ENCODE data around the gene TRMT44. TPM values are rescaled to one million over a fixed set of nuclear protein-coding genes. Genes with fewer than 3 reads are reported as not detected.

Gene TRMT44
- total RNA-seq, 1 donor from 2014 or later: 23.9 TPM

DNA sequence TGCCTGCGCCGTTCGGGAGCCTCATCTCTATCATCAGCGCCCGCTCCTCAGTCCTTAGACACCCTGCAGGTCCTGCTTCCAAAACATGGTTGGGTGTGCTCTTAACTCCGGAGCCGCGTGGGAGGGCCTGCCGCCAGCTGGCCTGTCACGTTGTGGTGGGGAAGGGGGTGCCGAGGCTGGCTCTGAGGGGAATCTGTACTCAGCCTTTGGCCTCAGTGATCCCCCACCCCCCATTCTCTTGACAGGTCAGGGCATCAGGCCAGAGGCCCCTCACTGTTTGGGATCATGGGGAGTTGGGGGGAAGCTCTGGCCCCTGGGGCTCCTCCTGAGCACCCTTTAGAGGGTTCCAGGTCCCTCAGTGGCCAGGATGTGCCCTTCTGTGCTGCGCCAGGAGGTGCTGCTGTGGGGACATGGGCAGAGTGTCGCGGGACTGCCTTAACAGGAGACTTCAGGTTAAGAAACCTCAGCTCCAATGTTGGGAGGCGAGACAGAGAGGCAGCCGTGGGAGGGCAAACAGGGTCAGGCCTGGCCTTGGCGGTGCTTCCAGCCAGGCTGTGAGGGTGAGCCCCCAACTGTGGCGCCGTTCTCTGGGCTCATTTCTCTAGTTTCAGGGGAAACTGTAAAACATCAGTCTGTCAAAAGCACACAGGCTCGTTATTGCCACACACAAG, 33.5 kb downstream of the TRMT44 start:
- Histone ChIP-seq H3K4me3 (no peak overlapping the region), H3K9me3 (no peaks in the 10 kb centered on the region), H3K27me3 (ENCODE audit: low read depth) (no peaks in the 10 kb centered on the region), H3K36me3 (peaks cover 44% of the 10 kb centered on the region), H3K27ac (peak overlapping the region; percentile 27), H3K4me1 (peaks cover 21% of the 10 kb centered on the region)
- intact Hi-C loops (cut with DNase I): no loop called here
- no peak for ATAC-seq
- no peak for DNase-seq
- TF ChIP-seq, protein P1, sequence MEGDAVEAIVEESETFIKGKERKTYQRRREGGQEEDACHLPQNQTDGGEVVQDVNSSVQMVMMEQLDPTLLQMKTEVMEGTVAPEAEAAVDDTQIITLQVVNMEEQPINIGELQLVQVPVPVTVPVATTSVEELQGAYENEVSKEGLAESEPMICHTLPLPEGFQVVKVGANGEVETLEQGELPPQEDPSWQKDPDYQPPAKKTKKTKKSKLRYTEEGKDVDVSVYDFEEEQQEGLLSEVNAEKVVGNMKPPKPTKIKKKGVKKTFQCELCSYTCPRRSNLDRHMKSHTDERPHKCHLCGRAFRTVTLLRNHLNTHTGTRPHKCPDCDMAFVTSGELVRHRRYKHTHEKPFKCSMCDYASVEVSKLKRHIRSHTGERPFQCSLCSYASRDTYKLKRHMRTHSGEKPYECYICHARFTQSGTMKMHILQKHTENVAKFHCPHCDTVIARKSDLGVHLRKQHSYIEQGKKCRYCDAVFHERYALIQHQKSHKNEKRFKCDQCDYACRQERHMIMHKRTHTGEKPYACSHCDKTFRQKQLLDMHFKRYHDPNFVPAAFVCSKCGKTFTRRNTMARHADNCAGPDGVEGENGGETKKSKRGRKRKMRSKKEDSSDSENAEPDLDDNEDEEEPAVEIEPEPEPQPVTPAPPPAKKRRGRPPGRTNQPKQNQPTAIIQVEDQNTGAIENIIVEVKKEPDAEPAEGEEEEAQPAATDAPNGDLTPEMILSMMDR (IDR thresholded peaks at IDR 0.05): no peak

DNA sequence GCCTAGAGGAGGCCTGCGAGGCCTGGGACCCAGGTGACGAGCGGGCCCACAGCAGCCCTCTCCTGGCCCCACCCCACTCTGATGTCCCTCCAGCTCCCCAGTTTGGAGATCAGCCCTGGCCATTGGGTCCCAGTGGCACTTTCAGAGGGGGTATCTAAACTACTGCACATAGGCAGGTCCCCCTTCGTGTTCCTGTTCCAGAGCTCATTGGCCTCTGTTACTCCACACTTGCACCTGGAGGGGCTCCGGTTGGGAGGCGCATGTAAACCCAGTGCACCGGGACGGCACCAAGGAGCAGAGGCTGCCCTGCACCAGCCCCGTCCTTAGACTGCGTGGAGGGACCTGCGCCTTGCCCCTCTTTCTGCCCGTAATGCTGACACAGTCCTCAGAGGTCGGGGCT, 34.3 kb downstream of the TRMT44 start:
- TF ChIP-seq, protein P1 (IDR thresholded peaks at IDR 0.05): no peak
- DNase-seq: no peak
- Histone ChIP-seq H3K4me3 (no peak overlapping the region), H3K9me3 (no peaks in the 10 kb centered on the region), H3K36me3 (peaks cover 36% of the 10 kb centered on the region), H3K27me3 (ENCODE audit: low read depth) (no peaks in the 10 kb centered on the region), H3K27ac (no peak overlapping the region), H3K4me1 (peaks cover 21% of the 10 kb centered on the region)
- ATAC-seq: no peak
- intact Hi-C loops (cut with DNase I): no loop called here

DNA sequence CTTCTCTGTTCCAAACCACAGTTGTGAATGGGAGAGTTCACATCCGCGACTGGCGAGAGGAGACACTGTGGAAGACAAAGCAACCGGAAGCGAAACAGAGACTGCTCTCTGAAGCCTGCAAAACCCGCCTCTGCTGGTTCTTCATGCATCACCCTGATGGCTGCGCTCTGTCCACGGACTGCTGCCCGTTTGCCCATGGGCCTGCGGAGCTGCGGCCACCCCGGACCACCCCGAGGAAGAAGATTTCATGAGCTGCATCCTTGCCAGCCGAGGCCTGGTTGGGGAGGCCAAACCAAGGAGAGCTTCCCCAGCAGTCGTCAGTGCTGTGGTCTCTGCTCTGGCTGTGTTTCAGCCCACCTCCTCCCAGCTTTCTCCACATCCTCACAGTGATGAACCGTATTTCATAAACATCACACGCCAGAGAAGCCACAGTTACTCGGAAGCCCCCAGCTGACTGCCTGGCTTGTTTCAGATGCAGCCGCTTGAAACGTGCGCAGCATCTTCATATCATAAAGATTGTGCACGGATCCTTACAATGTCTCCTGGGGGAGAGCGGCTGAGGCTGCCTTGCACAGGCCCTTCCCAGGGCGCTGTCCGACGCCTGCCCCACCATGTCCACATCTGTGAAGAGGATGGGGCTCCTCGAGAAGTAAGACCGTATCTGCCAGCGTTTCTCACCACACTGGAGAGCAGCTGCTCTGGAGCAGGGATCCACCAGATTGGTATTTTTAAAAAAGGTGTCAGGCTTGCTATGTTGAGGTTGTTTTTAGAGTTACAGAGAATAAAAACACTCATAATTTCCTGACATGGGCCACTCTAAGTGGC, 35.4 kb downstream of the TRMT44 start:
- H3K4me1 ChIP-seq: peaks cover 21% of the 10 kb centered on the region
- intact Hi-C loops (cut with DNase I): no loop called here
- DNase-seq (no peak), ATAC-seq (no peak)
- H3K27me3 ChIP-seq (ENCODE audit: low read depth): no peaks in the 10 kb centered on the region
- TF ChIP-seq, protein P1 (IDR thresholded peaks at IDR 0.05): no peak
- H3K27ac ChIP-seq: no peak overlapping the region
- no peaks in the 10 kb centered on the region for H3K9me3 ChIP-seq
- H3K4me3 ChIP-seq: no peak overlapping the region
- peaks cover 30% of the 10 kb centered on the region for H3K36me3 ChIP-seq

DNA sequence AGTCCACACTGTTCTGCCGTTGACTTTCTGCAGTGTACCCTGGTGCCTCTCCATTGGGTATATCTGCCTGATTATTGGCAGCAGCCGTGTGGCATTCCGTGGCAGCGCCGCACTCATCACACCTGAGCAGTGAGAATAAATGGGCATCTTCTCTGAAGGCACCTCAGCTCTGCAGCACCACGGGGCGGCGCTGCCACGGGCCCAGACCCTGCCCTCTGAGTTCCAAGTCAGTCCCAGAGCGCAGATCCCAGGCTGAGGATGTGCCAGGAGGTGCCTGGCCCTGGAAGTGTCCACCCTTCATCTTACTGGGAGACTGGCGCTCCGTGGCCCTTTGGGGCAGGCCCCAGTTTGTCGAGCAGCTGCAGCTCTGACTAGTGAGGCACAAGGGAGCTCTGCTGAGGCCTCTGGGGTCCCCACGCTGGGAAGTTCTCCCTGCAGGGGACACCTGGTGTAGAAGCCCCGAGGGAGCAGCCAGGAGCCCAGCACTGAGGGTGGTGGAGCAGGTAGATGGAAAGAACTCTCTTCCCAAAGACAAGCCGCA, 36.6 kb downstream of the TRMT44 start:
- no peaks in the 10 kb centered on the region for H3K9me3 ChIP-seq
- intact Hi-C loops (cut with DNase I): no loop called here
- no peak for ATAC-seq
- H3K4me1 ChIP-seq: peaks cover 18% of the 10 kb centered on the region
- peaks cover 26% of the 10 kb centered on the region for H3K36me3 ChIP-seq
- H3K4me3 ChIP-seq: no peak overlapping the region
- DNase-seq: no peak
- no peaks in the 10 kb centered on the region for H3K27me3 ChIP-seq (ENCODE audit: low read depth)
- TF ChIP-seq, protein P1 (IDR thresholded peaks at IDR 0.05): no peak
- no peak overlapping the region for H3K27ac ChIP-seq

DNA sequence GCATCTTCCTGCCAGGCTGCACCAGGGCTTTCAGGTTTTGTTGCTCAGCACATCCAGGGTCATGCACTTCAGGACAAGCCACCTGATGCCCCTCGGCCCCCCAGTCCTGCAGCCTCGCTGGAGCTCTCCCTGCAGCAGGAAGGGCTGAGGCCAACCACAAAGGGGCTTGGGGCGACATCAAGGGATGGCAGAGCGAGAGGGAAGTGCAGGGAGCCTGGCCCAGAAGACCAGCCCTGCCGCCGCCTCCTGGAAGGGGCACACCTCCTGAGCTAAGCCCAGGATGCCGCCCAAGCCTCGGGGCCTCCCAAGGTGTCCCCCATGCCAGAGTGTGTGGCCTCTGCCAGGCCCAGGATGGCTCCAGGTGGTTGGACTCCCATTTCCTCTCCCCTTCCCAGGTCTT, 37.1 kb downstream of the TRMT44 start:
- intact Hi-C loops (cut with DNase I): no loop called here
- H3K27ac ChIP-seq: no peak overlapping the region
- DNase-seq: no peak
- TF ChIP-seq, protein P1 (IDR thresholded peaks at IDR 0.05): no peak
- H3K4me3 ChIP-seq: no peak overlapping the region
- H3K4me1 ChIP-seq: peaks cover 14% of the 10 kb centered on the region
- no peaks in the 10 kb centered on the region for H3K27me3 ChIP-seq (ENCODE audit: low read depth)
- H3K36me3 ChIP-seq: peaks cover 26% of the 10 kb centered on the region
- no peak for ATAC-seq
- H3K9me3 ChIP-seq: no peaks in the 10 kb centered on the region

Data from lower lobe of right lung (tissue), 2 donors.